22Rv1 (cell line): ENCODE data around the gene LYSMD1.

ENCODE experiments used
- ZFX ChIP-seq: fragments of 450-650 bp; IDR thresholded peaks from 2 replicates; pipeline ENCODE4 v1.6.1; 2017; ENCODE audit warnings: antibody characterized with exemption, borderline replicate concordance
- TF ChIP-seq, protein P1 (sequence below): fragments of 450-650 bp; IDR thresholded peaks from 2 replicates; pipeline ENCODE4 v1.5.1; 2017; ENCODE audit warnings: mild to moderate bottlenecking

DNA sequence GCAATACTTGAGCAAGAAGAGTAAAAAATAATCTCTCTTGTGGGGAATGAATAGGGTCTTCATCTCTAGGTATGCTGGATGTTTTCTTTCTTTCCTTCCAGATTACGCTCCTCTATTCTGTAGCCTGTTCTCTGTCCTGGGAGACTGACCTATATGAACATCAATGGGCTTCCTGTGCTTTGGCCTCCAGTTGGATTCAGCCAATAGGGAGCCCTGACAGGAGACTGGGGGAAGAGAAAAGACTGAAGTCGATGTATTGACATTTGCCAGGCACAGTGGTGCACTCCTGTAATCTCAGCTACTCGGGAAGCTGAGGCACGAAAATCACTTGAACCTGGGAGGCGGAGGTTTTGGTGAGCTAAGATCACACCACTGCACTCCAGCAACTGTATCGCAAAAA lies 36.9 kb downstream of the LYSMD1 start:
- TF ChIP-seq, protein P1, sequence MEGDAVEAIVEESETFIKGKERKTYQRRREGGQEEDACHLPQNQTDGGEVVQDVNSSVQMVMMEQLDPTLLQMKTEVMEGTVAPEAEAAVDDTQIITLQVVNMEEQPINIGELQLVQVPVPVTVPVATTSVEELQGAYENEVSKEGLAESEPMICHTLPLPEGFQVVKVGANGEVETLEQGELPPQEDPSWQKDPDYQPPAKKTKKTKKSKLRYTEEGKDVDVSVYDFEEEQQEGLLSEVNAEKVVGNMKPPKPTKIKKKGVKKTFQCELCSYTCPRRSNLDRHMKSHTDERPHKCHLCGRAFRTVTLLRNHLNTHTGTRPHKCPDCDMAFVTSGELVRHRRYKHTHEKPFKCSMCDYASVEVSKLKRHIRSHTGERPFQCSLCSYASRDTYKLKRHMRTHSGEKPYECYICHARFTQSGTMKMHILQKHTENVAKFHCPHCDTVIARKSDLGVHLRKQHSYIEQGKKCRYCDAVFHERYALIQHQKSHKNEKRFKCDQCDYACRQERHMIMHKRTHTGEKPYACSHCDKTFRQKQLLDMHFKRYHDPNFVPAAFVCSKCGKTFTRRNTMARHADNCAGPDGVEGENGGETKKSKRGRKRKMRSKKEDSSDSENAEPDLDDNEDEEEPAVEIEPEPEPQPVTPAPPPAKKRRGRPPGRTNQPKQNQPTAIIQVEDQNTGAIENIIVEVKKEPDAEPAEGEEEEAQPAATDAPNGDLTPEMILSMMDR = no peak
- no peak for TF ChIP-seq ZFX
